Temporal lobe (tissue), 1 donor: ENCODE results near the gene CST5. TPM values are rescaled to one million over a fixed set of nuclear protein-coding genes. Genes with fewer than 3 reads are reported as not detected.

Source experiments
- total RNA-seq: library from RNA; depleted of rRNA; stranded (reverse); fragments of >200 nt; gene quantifications from one replicate; pipeline ENCODE4 v1.2.3, GENCODE V29; 2014

CST5 gene
- total RNA-seq, 1 donor from 2014 or later = not detected

Other genes with a start within 250 kb of the CST5 start
- 87.5 TPM for gene CST3, start 241.8 kb downstream of the CST5 start, total RNA-seq
- gene CST4, start 190.7 kb downstream of the CST5 start, total RNA-seq = not detected
- gene CST1, start 128.8 kb downstream of the CST5 start, total RNA-seq = not detected
- not detected for gene CST2, start 53.0 kb downstream of the CST5 start, total RNA-seq
- gene GGTLC1, start 109.0 kb upstream of the CST5 start, total RNA-seq = not detected